GM12865 (cell line): ENCODE results near the gene MEIOB.

Source experiments
- DNase-seq: peaks from one replicate; pipeline ENCODE4 v3.0.0; 2010; ENCODE audit warnings: low read depth
- H3K4me3 ChIP-seq: 2 replicates; pipeline ENCODE4 v1.5.1; 2011; ENCODE audit warnings: mild to moderate bottlenecking, low read depth, low read length, control low read depth
- CTCF ChIP-seq: IDR thresholded peaks from 2 replicates; pipeline ENCODE4 v1.5.1; 2011; ENCODE audit warnings: low read length, control low read depth, low read depth, inconsistent platforms; ENCODE audit not compliant: insufficient read depth; ENCODE audit errors: missing control alignments

Gene MEIOB

GRCh38 chr16:1821861-1822611, 49.9 kb downstream of the MEIOB start:
- no peak for DNase-seq
- TF ChIP-seq CTCF, result no peak
- H3K4me3 ChIP-seq, result no peak overlapping the region

- no peak for TF ChIP-seq CTCF
- no peak overlapping the region for H3K4me3 ChIP-seq
- DNase-seq, result no peak
These were observed 51.0 kb downstream of the MEIOB start for GRCh38 chr16:1820946-1821290.

GRCh38 chr16:1820096-1820945, 51.6 kb downstream of the MEIOB start:
- no peak overlapping the region for H3K4me3 ChIP-seq
- no peak for TF ChIP-seq CTCF
- DNase-seq, result no peak

- DNase-seq, result no peak
- no peak overlapping the region for H3K4me3 ChIP-seq
- no peak for TF ChIP-seq CTCF
These were observed 52.4 kb downstream of the MEIOB start for GRCh38 chr16:1819611-1820010.

- no peak for TF ChIP-seq CTCF
- DNase-seq, result no peak
These were observed 53.0 kb downstream of the MEIOB start for GRCh38 chr16:1818873-1819525.

GRCh38 chr16:1818204-1818872, 53.6 kb downstream of the MEIOB start:
- no peak for DNase-seq
- no peak overlapping the region for H3K4me3 ChIP-seq
- TF ChIP-seq CTCF, result no peak

More at GRCh38 chr16:1818873-1819525, 53.0 kb downstream of the MEIOB start:
- no peak overlapping the region for H3K4me3 ChIP-seq
